HG03378 (cell line): ENCODE data around the gene MAST3.

Experiments used
- ATAC-seq: cut with Tn5 transposase; IDR thresholded peaks from one replicate; pipeline ENCODE4 v1.9.1; 2021; ENCODE audit warnings: mild to moderate bottlenecking, moderate library complexity; ENCODE audit not compliant: unreplicated experiment

MAST3 gene

GRCh38 chr19:18109733-18110608, 12.4 kb downstream of the MAST3 start:
- no peak for ATAC-seq

- no peak for ATAC-seq
Measured at GRCh38 chr19:18110609-18111232, 13.1 kb downstream of the MAST3 start.

GRCh38 chr19:18112989-18113478, 15.5 kb downstream of the MAST3 start:
- no peak for ATAC-seq

GRCh38 chr19:18113827-18114226, 16.2 kb downstream of the MAST3 start:
- ATAC-seq: no peak

- ATAC-seq: no peak
Measured at GRCh38 chr19:18114483-18114882, 16.9 kb downstream of the MAST3 start.

GRCh38 chr19:18117364-18117691, 19.8 kb downstream of the MAST3 start:
- ATAC-seq: no peak

- no peak for ATAC-seq
Measured at GRCh38 chr19:18117692-18118378, 20.3 kb downstream of the MAST3 start.

- no peak for ATAC-seq
Measured at GRCh38 chr19:18118420-18119012, 20.9 kb downstream of the MAST3 start.

- ATAC-seq: no peak
Measured at GRCh38 chr19:18119013-18119716, 21.6 kb downstream of the MAST3 start.

GRCh38 chr19:18119717-18120105, 22.1 kb downstream of the MAST3 start:
- ATAC-seq: no peak

GRCh38 chr19:18120127-18120526, 22.5 kb downstream of the MAST3 start:
- no peak for ATAC-seq

- ATAC-seq: no peak
Measured at GRCh38 chr19:18121166-18121565, 23.6 kb downstream of the MAST3 start.

- ATAC-seq: no peak
Measured at GRCh38 chr19:18122424-18122823, 24.8 kb downstream of the MAST3 start.

- no peak for ATAC-seq
Measured at GRCh38 chr19:18122860-18123795, 25.6 kb downstream of the MAST3 start.

- no peak for ATAC-seq
Measured at GRCh38 chr19:18123819-18124218, 26.2 kb downstream of the MAST3 start.

- ATAC-seq: no peak
Measured at GRCh38 chr19:18126097-18126496, 28.5 kb downstream of the MAST3 start.

GRCh38 chr19:18128044-18128443, 30.5 kb downstream of the MAST3 start:
- no peak for ATAC-seq

GRCh38 chr19:18128805-18129204, 31.2 kb downstream of the MAST3 start:
- ATAC-seq: no peak

GRCh38 chr19:18130523-18131242, 33.1 kb downstream of the MAST3 start:
- ATAC-seq: no peak
